ENCODE data around the gene SLC4A11.
"Not testable (repeated sequence)": the region's sequence is repeated elsewhere in the genome, so short reads cannot be mapped to it uniquely, and the experiment has no call there.

GRCh38 chr20:3215359-3215917 lies 23.6 kb downstream of the SLC4A11 start:
- TF ChIP-seq CTCF (conservative IDR thresholded peaks at IDR 0.05; ENCODE audit: low read depth, low read length); EZH2 (IDR thresholded peaks at IDR 0.05; ENCODE audit: low read length, unreplicated experiment): not testable (repeated sequence)
